ENCODE measurements around the gene TSSK6. TPM values are rescaled to one million over a fixed set of nuclear protein-coding genes. Genes with fewer than 3 reads are reported as not detected.

TSSK6 gene
- total and polyA plus RNA-seq, 2 of the 4 experiments (the other 2 are of a cell fraction) = 1.3 to 2.2 TPM

DNA sequence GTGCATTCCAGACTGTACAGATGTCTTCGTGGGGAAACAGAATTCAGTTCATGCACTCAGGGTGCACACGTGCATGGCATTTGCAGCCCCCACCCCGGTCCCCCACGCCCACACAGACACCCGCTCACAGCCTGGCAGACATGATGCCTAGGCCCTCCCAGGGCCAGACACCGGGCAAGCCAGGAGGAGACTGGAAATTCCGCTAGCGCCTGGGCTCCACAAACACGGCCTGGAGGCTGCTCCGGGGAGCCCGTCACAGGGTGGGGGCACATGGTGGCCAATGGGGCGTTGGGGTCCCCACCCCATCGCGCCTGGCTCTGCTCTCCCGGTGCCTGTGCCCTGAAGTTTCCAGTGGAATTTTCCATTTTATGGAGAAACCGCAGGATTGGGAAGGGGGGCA lies 26.3 kb upstream of the TSSK6 start:
- no peak overlapping the region for H3K56ac ChIP-seq (ENCODE audit: extremely low read depth, insufficient read depth, low read length)
- H2AK5ac ChIP-seq (ENCODE audit: low read depth, low read length) = no peak overlapping the region
- no peak overlapping the region for H2BK20ac ChIP-seq (ENCODE audit: low read depth, low read length)
- no peaks in the 10 kb centered on the region; the same call in 1 of the 2 replicates for H4K20me1 ChIP-seq (ENCODE audit: insufficient read depth, low read length)
- no TSS peak for BruUV-seq (replicated peaks)
- DNase-seq = no peak
- H3K27ac ChIP-seq (ENCODE audit: insufficient read depth, low read length) = no peak overlapping the region
- H3K9me3 ChIP-seq (ENCODE audit: control insufficient read depth, insufficient read depth, low read length) = no peaks in the 10 kb centered on the region; the same call in 1 of the 2 replicates
- H3K36me3 ChIP-seq (ENCODE audit: control insufficient read depth, insufficient read depth, low read length) = no peaks in the 10 kb centered on the region
- in situ Hi-C loops (cut with MboI; ENCODE audit: low sequenced_read_pairs) (loop anchor here (25.0 kb wide), 1 partner anchor 421 kb away; no protein-coding TSS in a partner anchor), intact Hi-C loops (cut with micrococcal nuclease) (no loop called here), dilution Hi-C loops (cut with HindIII; ENCODE audit: low sequenced_read_pairs, unreplicated experiment) (no loop called here)
- ChIA-PET CTCF (no interaction called here), POLR2A (ENCODE audit: unreplicated experiment) (no interaction called here)
- no peak overlapping the region for H3K14ac ChIP-seq (replicated peaks; ENCODE audit: low read depth, low read length)
- no peak for ATAC-seq (ENCODE audit: low read depth)
- no peak overlapping the region for H3K9ac ChIP-seq (ENCODE audit: low read depth, low read length)
- H4K5ac ChIP-seq (ENCODE audit: low read depth, low read length) = no peak overlapping the region
- H3K18ac ChIP-seq (ENCODE audit: low read depth, low read length) = no peak overlapping the region
- no peak overlapping the region for H3K4me3 ChIP-seq (ENCODE audit: insufficient read depth, low read depth, low read length)
- TF ChIP-seq RFX5 (IDR thresholded peaks at IDR 0.05; ENCODE audit: low read depth, low read length) (no peak), CEBPB (IDR thresholded peaks at IDR 0.05; ENCODE audit: low read depth, low read length) (no peak), RAD21 (IDR thresholded peaks at IDR 0.05; ENCODE audit: low read length) (no peak), RCOR1 (IDR thresholded peaks at IDR 0.05; ENCODE audit: insufficient replicate concordance, low read length) (no peak), MAFK (IDR thresholded peaks at IDR 0.05; ENCODE audit: low read depth, low read length) (no peak), NFE2L2 (IDR thresholded peaks at IDR 0.05; ENCODE audit: low read depth, low read length) (no peak), CHD1 (IDR thresholded peaks at IDR 0.05; ENCODE audit: low read depth, low read length) (no peak)
- TF ChIP-seq, protein P1, sequence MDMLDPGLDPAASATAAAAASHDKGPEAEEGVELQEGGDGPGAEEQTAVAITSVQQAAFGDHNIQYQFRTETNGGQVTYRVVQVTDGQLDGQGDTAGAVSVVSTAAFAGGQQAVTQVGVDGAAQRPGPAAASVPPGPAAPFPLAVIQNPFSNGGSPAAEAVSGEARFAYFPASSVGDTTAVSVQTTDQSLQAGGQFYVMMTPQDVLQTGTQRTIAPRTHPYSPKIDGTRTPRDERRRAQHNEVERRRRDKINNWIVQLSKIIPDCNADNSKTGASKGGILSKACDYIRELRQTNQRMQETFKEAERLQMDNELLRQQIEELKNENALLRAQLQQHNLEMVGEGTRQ (IDR thresholded peaks at IDR 0.05; ENCODE audit: low read depth, low read length) = no peak
- TF ChIP-seq, protein P2, sequence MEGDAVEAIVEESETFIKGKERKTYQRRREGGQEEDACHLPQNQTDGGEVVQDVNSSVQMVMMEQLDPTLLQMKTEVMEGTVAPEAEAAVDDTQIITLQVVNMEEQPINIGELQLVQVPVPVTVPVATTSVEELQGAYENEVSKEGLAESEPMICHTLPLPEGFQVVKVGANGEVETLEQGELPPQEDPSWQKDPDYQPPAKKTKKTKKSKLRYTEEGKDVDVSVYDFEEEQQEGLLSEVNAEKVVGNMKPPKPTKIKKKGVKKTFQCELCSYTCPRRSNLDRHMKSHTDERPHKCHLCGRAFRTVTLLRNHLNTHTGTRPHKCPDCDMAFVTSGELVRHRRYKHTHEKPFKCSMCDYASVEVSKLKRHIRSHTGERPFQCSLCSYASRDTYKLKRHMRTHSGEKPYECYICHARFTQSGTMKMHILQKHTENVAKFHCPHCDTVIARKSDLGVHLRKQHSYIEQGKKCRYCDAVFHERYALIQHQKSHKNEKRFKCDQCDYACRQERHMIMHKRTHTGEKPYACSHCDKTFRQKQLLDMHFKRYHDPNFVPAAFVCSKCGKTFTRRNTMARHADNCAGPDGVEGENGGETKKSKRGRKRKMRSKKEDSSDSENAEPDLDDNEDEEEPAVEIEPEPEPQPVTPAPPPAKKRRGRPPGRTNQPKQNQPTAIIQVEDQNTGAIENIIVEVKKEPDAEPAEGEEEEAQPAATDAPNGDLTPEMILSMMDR (conservative IDR thresholded peaks at IDR 0.05; ENCODE audit: low read depth, low read length) = no peak
- TF ChIP-seq, protein P3, sequence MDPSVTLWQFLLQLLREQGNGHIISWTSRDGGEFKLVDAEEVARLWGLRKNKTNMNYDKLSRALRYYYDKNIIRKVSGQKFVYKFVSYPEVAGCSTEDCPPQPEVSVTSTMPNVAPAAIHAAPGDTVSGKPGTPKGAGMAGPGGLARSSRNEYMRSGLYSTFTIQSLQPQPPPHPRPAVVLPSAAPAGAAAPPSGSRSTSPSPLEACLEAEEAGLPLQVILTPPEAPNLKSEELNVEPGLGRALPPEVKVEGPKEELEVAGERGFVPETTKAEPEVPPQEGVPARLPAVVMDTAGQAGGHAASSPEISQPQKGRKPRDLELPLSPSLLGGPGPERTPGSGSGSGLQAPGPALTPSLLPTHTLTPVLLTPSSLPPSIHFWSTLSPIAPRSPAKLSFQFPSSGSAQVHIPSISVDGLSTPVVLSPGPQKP (IDR thresholded peaks at IDR 0.05; ENCODE audit: borderline replicate concordance, low read depth, low read length) = no peak
- 76% methylated on average over 8 of the region's 16 CpGs; no CpG with 5 or more reads in 1 of the 2 experiments for WGBS, 2 experiments (ENCODE audit: extremely low coverage in 2 of 2, insufficient read length in 1 of 2)
- H3K27me3 ChIP-seq (ENCODE audit: control insufficient read depth, insufficient read depth, low read length) = peaks cover 25% of the 10 kb centered on the region
- H3K9me1 ChIP-seq (ENCODE audit: insufficient read depth, low read length) = no peaks in the 10 kb centered on the region
- no peak overlapping the region for H4K91ac ChIP-seq (ENCODE audit: insufficient read depth, low read depth, low read length)
- H2BK120ac ChIP-seq (ENCODE audit: low read depth, low read length) = no peak overlapping the region
- no peak overlapping the region for H2BK15ac ChIP-seq (ENCODE audit: low read depth, low read length)
- no peak overlapping the region for H4K8ac ChIP-seq (ENCODE audit: low read depth in 2 of 2, low read length in 2 of 2)
- no peak overlapping the region for H3K23ac ChIP-seq (ENCODE audit: low read depth, low read length)
- no peak overlapping the region for H2AK9ac ChIP-seq (replicated peaks; ENCODE audit: low read depth, low read length, poor library complexity)
- no peak overlapping the region for H2BK5ac ChIP-seq (ENCODE audit: low read depth, low read length, poor library complexity, severe bottlenecking)
- H3K79me1 ChIP-seq (ENCODE audit: low read depth in 1 of 2, low read length in 2 of 2) = no peaks in the 10 kb centered on the region
- no peak overlapping the region for H2AFZ ChIP-seq (replicated peaks; ENCODE audit: low read length, poor library complexity)
- H3K4ac ChIP-seq (ENCODE audit: low read depth, low read length) = no peak overlapping the region
- no peak overlapping the region for H3K4me2 ChIP-seq (ENCODE audit: low read depth, low read length)
- H3K4me1 ChIP-seq (ENCODE audit: control insufficient read depth, insufficient read depth, low read length) = no peaks in the 10 kb centered on the region; the same call in 1 of the 2 replicates

All from IMR-90 (cell line).